GM10248 (cell line): ENCODE data around the gene SENP6.
"Not testable (repeated sequence)": the region's sequence is repeated elsewhere in the genome, so short reads cannot be mapped to it uniquely, and the experiment has no call there.

ENCODE experiments used
- CTCF ChIA-PET: fragments of 300-600 bp; sonication (Branson Sonifier 250); formaldehyde crosslinking; extraction: SDS; loops from one replicate; lab custom pipeline; 2021; ENCODE audit warnings: antibody characterized with exemption; lab: Yijun Ruan, JAX
- POLR2A ChIA-PET: fragments of 350-650 bp; sonication (Branson Sonifier 250); formaldehyde crosslinking; extraction: SDS; loops from one replicate; lab custom pipeline; 2020; ENCODE audit warnings: antibody characterized with exemption; lab: Yijun Ruan, JAX
- DNase-seq: peaks from one replicate; pipeline ENCODE4 v3.0.0; 2012; ENCODE audit errors: extremely low spot score
- TF ChIP-seq, protein P1 (sequence below): IDR thresholded peaks from 2 replicates; pipeline ENCODE4 v1.5.1; 2012; ENCODE audit warnings: mild to moderate bottlenecking, low read depth; ENCODE audit errors: extremely low read depth, missing control alignments, control extremely low read depth

SENP6 gene

DNA sequence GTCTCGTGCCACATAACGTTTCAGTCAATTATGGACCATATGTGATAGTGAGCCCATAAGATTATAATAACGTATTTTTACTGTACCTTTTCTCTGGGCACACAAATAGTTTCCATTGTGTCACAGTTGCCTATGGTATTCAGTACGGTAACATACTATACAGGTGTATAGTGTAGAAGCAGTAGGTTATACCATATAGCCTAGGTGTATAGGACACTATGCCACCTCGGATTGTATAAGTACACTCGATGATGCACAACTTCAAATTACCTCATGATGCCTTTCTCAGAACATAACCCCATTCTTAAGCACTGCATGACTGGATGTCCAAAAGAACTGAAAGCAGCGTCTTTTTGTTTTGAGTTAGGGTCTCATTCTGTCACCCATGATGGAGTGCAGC lies 87.9 kb downstream of the SENP6 start:
- TF ChIP-seq, protein P1, sequence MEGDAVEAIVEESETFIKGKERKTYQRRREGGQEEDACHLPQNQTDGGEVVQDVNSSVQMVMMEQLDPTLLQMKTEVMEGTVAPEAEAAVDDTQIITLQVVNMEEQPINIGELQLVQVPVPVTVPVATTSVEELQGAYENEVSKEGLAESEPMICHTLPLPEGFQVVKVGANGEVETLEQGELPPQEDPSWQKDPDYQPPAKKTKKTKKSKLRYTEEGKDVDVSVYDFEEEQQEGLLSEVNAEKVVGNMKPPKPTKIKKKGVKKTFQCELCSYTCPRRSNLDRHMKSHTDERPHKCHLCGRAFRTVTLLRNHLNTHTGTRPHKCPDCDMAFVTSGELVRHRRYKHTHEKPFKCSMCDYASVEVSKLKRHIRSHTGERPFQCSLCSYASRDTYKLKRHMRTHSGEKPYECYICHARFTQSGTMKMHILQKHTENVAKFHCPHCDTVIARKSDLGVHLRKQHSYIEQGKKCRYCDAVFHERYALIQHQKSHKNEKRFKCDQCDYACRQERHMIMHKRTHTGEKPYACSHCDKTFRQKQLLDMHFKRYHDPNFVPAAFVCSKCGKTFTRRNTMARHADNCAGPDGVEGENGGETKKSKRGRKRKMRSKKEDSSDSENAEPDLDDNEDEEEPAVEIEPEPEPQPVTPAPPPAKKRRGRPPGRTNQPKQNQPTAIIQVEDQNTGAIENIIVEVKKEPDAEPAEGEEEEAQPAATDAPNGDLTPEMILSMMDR: no peak
- no peak for DNase-seq
- ChIA-PET CTCF (interaction anchor here (4.3 kb wide), 1 partner anchor 10 kb away, joined by 22 read pairs; no protein-coding TSS in a partner anchor), POLR2A (no interaction called here)

DNA sequence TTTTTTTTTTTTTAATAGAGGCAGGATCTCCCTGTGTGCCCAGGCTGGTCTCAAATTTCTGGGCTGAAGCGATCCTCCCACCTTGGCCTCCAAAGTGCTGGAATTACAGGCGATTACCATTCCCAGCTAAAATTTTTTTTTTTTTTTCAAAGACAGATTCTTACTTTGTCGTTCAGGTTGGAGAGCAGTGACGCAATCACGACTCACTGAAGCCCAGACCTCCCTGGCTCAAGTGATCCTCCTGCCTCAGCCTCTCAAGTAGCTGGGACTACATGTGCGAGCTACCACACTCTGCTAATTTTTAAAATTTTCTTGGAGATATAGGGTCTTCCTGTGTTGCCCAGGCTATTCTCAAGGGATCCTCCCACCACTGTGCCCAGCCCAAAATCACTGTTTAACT lies 89.3 kb downstream of the SENP6 start:
- POLR2A ChIA-PET: no interaction called here
- no peak for DNase-seq
- CTCF ChIA-PET: interaction anchor here (0.6 to 1.6 kb wide), 3 partner anchors 9 to 497 kb away, joined by 3 to 6 read pairs (median 4); no protein-coding TSS in a partner anchor
- TF ChIP-seq, protein P1: no peak

DNA sequence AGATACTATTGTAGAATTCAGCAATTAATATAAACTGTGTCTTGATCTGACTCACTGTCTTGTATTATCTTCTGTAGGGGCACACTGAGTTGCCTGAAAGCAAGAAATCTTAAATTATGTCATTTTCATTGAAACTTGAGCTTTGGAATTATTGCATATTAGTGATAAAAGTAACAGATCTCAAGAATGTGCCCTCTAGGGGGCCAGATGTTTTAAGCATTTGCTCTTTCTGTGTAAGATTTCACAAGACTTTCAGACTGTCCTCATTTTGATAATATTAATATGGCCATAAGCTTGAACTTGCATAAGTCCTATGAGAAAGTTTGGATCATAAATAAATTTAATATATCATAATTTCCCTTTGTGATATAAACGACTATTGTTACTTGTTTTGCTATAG lies 91.9 kb downstream of the SENP6 start:
- POLR2A ChIA-PET: interaction anchor here (0.6 kb wide), 1 partner anchor 45 kb away, joined by 3 read pairs; no protein-coding TSS in a partner anchor
- CTCF ChIA-PET: no interaction called here
- no peak for DNase-seq
- TF ChIP-seq, protein P1: no peak

DNA sequence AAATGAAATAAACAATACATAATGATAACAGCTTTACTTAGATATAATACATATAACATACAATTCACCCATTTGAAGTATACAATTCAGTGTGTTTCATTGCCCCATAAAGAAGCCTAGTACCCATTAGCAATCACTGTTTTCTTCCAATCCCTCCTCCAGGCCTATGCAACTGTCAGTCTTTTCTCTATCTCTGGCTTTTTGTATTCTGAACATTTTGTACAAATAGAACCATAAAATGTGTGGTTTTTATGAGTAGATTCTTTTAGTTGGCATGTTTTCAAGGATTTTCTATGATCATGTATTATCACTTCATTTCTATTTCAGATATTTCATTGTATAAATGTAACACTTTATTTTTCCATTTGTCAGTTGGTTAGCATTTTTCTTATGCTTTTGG lies 92.7 kb downstream of the SENP6 start:
- CTCF ChIA-PET: no interaction called here
- TF ChIP-seq, protein P1: no peak
- POLR2A ChIA-PET: no interaction called here
- no peak for DNase-seq

DNA sequence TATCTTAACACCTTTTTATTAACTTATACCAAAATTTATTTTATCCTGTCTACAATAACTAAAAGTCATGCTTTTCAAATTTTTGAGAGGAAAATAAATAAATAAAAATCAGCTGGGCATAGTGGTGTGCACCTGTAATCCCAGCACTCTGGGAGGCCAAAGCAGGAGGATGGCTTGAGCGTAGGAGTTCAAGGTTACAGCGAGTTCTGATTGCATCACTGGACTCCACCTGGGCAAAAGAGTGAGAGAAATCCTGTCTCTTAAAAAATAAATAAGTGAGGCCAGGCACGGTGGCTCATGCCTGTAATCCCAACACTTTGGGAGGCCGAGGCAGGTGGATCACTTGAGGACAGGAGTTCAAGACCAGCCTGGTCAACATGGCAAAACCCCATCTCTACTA lies 106.7 kb downstream of the SENP6 start:
- DNase-seq, POLR2A ChIA-PET: not testable (repeated sequence)
- CTCF ChIA-PET: interaction anchor here (1.8 kb wide), 1 partner anchor 10 kb away, joined by 9 read pairs; no protein-coding TSS in a partner anchor

DNA sequence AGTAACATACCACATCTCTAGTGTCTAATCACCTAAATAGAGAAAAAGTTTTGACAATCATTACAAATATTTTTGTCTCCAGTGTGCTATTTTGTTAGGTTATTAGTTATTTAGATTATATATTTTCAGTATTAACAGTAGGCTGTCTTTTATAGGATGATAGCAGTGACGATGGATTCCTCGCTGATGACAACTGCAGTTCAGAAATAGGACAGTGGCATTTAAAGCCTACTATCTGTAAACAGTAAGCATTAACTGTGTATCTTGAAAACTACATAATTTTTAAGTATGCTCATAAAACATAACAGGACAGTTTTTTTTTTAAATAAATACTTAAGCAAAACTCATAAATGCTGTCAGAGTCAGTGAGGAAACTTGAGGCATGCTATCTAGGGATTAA lies 109.5 kb downstream of the SENP6 start:
- POLR2A ChIA-PET: no interaction called here
- TF ChIP-seq, protein P1: no peak
- CTCF ChIA-PET: interaction anchor here (1.8 to 2.5 kb wide), 2 partner anchors 10 to 13 kb away, joined by 4 to 15 read pairs; no protein-coding TSS in a partner anchor
- DNase-seq: no peak

DNA sequence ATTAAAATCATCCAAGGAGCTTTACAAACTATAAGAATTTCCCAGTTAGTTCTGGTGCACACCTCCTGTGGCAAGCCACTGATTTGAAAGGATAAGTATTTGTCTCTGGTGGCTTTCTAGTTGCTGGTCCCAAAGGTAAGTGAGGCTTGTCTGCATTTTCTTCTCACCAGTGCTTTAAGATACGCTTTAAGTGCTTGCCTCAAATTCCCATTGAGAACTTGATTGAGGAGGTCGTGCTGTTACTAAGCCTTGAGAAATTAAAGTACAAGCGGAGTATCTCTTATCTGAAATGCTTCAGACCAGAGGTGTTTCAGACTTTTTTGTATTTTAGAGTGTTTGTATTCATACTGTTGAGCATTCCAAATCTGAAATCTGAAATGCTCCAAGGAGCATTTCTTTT lies 117.5 kb downstream of the SENP6 start:
- no peak for DNase-seq
- ChIA-PET CTCF (no interaction called here), POLR2A (no interaction called here)
- TF ChIP-seq, protein P1: no peak
